ENCODE results near the gene JPT2.

The JPT2 gene

GRCh38 chr16:1634541-1634940 lies 43.5 kb upstream of the JPT2 start:
- no peak overlapping the region for H3K4me3 ChIP-seq
- no peak for DNase-seq (ENCODE audit: low spot score)
- no peak overlapping the region for H3K27ac ChIP-seq
- no peak for TF ChIP-seq CTCF (IDR thresholded peaks at IDR 0.05)

DNA sequence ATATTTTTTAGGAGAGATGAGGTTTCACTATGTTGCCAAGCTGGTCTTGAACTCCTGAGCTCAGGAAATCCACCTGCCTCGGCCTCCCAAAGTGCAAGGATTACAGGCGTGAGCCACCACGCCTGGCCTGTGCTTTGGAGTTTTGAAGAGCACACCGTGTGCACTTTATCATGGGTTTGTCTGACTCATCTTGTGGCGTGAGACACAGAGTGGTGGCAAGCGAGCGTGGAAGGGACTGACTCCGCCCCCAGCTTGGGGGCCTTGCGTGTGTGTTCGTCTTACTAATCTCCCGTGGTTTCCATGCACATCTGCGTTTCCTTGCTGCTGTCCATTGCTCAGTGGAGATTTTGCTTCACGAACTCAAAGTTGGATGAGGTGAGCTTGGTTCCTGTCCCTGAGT lies 43.0 kb upstream of the JPT2 start:
- no peak for DNase-seq (ENCODE audit: low spot score)
- no peak for TF ChIP-seq CTCF (IDR thresholded peaks at IDR 0.05)
- H3K4me3 ChIP-seq = no peak overlapping the region
- no peak overlapping the region for H3K27ac ChIP-seq

- no peak for DNase-seq (ENCODE audit: low spot score)
- no peak for TF ChIP-seq CTCF (IDR thresholded peaks at IDR 0.05)
- Histone ChIP-seq H3K27ac (no peak overlapping the region), H3K4me3 (no peak overlapping the region)
These were observed 40.6 kb upstream of the JPT2 start for GRCh38 chr16:1637526-1637925.

GRCh38 chr16:1638757-1639156 lies 39.3 kb upstream of the JPT2 start:
- DNase-seq (ENCODE audit: low spot score) = no peak
- TF ChIP-seq CTCF (IDR thresholded peaks at IDR 0.05) = no peak
- Histone ChIP-seq H3K4me3 (no peak overlapping the region), H3K27ac (no peak overlapping the region)

- no peak for DNase-seq (ENCODE audit: low spot score)
- Histone ChIP-seq H3K27ac (no peak overlapping the region), H3K4me3 (no peak overlapping the region)
- TF ChIP-seq CTCF (IDR thresholded peaks at IDR 0.05) = no peak
These were observed 38.8 kb upstream of the JPT2 start for GRCh38 chr16:1639282-1639681.

DNA sequence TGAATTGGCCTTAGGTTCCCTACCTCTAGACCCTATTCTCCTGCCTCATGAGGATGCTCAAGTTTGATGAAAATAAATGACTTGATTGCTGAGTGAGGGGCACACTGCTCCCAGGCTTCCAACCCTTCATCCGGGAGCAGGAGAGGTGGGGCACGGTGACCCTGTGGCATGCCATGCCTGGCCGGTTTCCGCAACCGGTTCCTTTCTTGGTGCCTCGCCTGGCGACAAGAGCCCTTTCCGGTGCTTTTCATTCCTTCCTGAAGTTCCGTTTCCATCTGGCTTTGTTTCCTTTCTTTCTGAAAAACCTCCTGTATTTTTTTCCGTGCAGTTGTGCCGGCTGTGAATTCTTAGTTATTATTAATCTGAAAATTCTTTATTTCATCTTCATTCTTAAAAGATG lies 38.2 kb upstream of the JPT2 start:
- no peak for TF ChIP-seq CTCF (IDR thresholded peaks at IDR 0.05)
- DNase-seq (ENCODE audit: low spot score) = no peak
- Histone ChIP-seq H3K4me3 (no peak overlapping the region), H3K27ac (no peak overlapping the region)

GRCh38 chr16:1640261-1640941 lies 37.7 kb upstream of the JPT2 start:
- no peak for TF ChIP-seq CTCF (IDR thresholded peaks at IDR 0.05)
- DNase-seq (ENCODE audit: low spot score) = no peak
- Histone ChIP-seq H3K4me3 (no peak overlapping the region), H3K27ac (no peak overlapping the region)
